Bronchial epithelial cell (primary cell): ENCODE measurements around the gene ADGRG3. TPM values are rescaled to one million over a fixed set of nuclear protein-coding genes. Genes with fewer than 3 reads are reported as not detected.
A peak's percentile ranks its signal among the peaks of the same experiment; 100 is the strongest.

Experiments used
- DNase-seq: peaks from one replicate; pipeline ENCODE4 v3.0.0-alpha.2; 2010; ENCODE audit warnings: low read depth
- FAIRE-seq: peaks from 2 replicates; lab custom pipeline; 2011; peaks lifted over from hg19 to GRCh38; lab: Jason Lieb, UNC
- H3K27me3 ChIP-seq: 2 replicates; pipeline ENCODE4 v1.5.1; 2011; ENCODE audit warnings: low read length; ENCODE audit not compliant: control insufficient read depth, insufficient read depth
- H3K36me3 ChIP-seq: 2 replicates; pipeline ENCODE4 v1.5.1; 2011; ENCODE audit warnings: low read length; ENCODE audit not compliant: control insufficient read depth, insufficient read depth
- H3K4me3 ChIP-seq: 2 replicates; pipeline ENCODE4 v1.5.1; 2011; ENCODE audit warnings: mild to moderate bottlenecking, low read depth, low read length, control low read depth
- total RNA-seq: library from RNA; depleted of rRNA; stranded (reverse); fragments of >200 nt; gene quantifications from 2 replicates; pipeline ENCODE4 v1.2.1, GENCODE V29; 2014
- TF ChIP-seq, protein P1 (sequence below): IDR thresholded peaks from 2 replicates; pipeline ENCODE4 v1.5.1; 2011; ENCODE audit warnings: mild to moderate bottlenecking, moderate library complexity, low read length, control low read depth, inconsistent platforms; ENCODE audit not compliant: insufficient read depth, severe bottlenecking

The ADGRG3 gene
- total RNA-seq, 1 donor from 2014 or later = not detected

DNA sequence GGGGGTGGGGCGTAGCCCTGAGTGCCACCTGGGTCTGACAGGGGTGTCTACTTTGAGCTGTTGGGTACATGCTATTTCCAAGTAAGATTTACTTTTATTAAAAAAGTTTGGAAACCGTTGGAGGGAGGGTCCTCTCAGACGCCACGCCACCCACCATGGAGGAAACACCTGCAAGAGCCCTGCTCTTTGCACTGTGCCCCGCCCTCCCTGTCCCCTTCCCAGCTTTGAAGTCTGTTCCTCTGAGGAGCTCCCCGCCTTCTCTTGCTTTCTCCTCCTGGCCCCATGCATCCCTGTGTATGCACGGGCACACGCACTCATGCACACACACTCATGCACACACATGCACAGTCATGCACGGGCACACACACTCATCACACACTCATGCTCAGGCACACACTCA, 24.2 kb upstream of the ADGRG3 start:
- DNase-seq (no peak), FAIRE-seq (no peak)
- no peaks in the 10 kb centered on the region for H3K27me3 ChIP-seq
- TF ChIP-seq, protein P1, sequence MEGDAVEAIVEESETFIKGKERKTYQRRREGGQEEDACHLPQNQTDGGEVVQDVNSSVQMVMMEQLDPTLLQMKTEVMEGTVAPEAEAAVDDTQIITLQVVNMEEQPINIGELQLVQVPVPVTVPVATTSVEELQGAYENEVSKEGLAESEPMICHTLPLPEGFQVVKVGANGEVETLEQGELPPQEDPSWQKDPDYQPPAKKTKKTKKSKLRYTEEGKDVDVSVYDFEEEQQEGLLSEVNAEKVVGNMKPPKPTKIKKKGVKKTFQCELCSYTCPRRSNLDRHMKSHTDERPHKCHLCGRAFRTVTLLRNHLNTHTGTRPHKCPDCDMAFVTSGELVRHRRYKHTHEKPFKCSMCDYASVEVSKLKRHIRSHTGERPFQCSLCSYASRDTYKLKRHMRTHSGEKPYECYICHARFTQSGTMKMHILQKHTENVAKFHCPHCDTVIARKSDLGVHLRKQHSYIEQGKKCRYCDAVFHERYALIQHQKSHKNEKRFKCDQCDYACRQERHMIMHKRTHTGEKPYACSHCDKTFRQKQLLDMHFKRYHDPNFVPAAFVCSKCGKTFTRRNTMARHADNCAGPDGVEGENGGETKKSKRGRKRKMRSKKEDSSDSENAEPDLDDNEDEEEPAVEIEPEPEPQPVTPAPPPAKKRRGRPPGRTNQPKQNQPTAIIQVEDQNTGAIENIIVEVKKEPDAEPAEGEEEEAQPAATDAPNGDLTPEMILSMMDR = no peak
- H3K4me3 ChIP-seq = no peak overlapping the region
- peaks cover 29% of the 10 kb centered on the region for H3K36me3 ChIP-seq

DNA sequence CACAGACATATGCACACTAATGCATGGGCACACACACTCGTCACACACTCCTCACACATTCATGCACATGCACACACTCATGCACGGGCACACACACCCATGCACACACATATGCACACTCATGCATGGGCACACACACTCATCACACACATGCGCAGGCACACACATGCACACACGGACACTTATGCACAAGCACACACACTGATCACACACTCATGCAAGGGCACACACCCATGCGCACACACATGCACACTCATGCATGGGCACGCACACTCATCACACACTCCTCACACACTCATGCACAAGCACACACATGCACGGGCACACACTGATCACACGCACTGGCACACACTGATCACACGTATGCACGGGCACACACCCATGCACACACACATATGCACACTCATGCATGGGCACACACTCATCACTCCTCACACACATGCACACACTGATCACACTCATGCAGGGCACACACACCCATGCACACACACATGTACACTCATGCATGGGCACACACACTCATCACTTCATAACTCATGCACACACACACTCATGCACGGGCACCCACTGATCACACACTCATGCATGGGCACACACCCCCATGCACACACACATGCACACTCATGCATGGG, 23.6 kb upstream of the ADGRG3 start:
- peak; percentile 98 for FAIRE-seq
- TF ChIP-seq, protein P1 = no peak
- Histone ChIP-seq H3K36me3 (peaks cover 29% of the 10 kb centered on the region), H3K4me3 (no peak overlapping the region), H3K27me3 (no peaks in the 10 kb centered on the region)
- DNase-seq = no peak

DNA sequence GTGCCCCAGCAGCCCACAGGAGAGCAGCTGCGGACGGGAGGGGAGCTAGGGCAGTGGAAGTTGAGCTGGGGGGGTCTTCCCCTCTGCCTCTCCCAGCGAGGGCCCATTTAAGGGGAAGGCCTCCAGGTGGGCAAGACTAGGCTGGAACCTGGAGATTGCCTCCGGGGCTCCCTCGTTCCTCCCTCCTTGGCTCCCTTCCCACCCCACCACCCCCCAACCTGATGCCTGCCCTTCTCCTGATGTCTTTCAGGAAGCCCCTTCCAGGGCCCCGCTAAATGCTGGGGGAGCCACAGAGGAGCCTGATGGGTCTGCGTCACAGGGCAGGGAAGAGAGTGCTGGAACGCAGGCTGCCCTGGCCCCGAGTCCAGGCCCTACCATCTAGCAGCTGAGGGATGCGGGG, 22.9 kb upstream of the ADGRG3 start:
- Histone ChIP-seq H3K4me3 (no peak overlapping the region), H3K36me3 (peaks cover 33% of the 10 kb centered on the region), H3K27me3 (no peaks in the 10 kb centered on the region)
- FAIRE-seq = no peak
- TF ChIP-seq, protein P1 = no peak
- DNase-seq = no peak

DNA sequence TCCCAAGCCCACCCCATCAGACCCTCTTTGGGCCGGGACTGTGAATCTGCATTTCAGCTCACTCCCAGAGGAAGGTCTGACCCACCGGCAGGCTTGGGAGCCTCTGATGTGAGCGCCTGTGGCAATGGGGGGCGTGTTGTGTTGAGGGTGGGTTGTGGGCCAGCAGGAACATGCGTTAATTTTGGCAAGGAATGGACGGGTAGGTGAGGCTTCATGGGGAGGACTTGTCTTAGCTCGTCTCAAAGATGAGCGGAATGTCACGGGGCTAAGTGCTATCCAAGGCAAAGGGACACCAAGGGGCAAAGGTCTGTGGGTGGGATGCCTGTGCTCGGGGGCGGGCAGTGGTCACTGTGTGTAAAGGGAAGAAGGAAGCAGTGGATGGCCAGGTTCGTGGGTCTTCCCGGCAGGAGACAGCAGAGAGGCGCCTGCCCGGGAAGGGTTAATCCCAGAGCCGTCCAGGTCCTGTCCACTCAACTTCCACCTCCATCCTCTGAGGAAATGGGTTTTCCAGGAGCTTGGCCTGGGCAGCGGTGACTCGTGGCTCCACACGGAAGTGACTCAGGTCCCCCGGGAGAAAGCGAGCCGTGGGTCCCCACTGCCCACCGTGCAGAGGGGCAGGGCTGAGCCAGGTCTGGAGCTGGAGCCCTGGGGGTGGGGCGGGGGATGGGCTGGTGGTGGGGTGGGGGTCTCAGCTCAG, 22.3 kb upstream of the ADGRG3 start:
- no peak for FAIRE-seq
- no peak overlapping the region for H3K4me3 ChIP-seq
- TF ChIP-seq, protein P1 = no peak

DNA sequence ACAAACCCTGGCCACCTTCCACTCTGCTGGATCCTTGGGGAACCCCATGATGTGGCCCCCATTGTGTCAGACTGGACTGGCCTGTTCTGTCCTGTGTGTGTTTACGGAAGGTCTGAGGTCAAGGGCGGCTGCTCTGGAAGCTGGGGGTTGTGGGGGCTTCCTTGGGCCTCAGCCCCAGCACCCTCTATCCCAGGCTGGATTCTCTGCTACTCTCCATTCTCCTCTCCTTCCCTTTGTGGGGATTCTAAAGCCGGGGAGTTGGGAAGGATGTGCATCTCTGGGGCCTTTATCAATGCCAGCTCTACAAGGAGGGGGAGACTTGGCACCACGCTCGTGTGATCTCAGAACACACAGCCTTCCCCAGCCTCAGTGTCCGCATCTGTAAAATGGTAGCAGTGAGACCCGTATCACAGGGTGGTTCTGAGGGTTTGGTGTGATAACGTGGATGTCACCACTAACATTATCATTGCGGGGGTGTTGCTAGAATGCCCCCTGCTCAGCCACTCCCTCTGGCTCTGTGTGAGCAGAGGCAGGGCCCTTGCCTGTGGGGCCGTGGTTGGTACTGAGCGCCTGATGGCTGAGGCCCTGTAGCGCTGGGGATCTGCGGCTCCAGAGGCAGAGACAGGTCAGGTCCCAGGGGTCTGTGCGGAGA, 21.6 kb upstream of the ADGRG3 start:
- FAIRE-seq = no peak
- DNase-seq = no peak
- no peaks in the 10 kb centered on the region for H3K27me3 ChIP-seq
- TF ChIP-seq, protein P1 = no peak
- H3K4me3 ChIP-seq = no peak overlapping the region
- H3K36me3 ChIP-seq = peaks cover 40% of the 10 kb centered on the region

More for the DNA sequence above, 22.3 kb upstream of the ADGRG3 start:
- Histone ChIP-seq H3K36me3 (peaks cover 34% of the 10 kb centered on the region), H3K27me3 (no peaks in the 10 kb centered on the region)
- peak; percentile 41 for DNase-seq
